Activated T-cell treated with anti-CD3 and anti-CD28 coated beads for 4 hours (primary cell): Measurements from ENCODE around the gene KIF11.

ENCODE experiments used
- DNase-seq: peaks from one replicate; pipeline ENCODE4 v3.0.0-alpha.2; 2020

KIF11 gene

GRCh38 chr10:92688927-92689662, 96.2 kb downstream of the KIF11 start:
- DNase-seq: no peak

GRCh38 chr10:92689663-92690210, 96.8 kb downstream of the KIF11 start, which contains the start of gene HHEX:
TSS of gene HHEX (plus strand) at chr10:92689955. CDS start at chr10:92689987, 32 bp downstream.
- DNase-seq: no peak

DNA sequence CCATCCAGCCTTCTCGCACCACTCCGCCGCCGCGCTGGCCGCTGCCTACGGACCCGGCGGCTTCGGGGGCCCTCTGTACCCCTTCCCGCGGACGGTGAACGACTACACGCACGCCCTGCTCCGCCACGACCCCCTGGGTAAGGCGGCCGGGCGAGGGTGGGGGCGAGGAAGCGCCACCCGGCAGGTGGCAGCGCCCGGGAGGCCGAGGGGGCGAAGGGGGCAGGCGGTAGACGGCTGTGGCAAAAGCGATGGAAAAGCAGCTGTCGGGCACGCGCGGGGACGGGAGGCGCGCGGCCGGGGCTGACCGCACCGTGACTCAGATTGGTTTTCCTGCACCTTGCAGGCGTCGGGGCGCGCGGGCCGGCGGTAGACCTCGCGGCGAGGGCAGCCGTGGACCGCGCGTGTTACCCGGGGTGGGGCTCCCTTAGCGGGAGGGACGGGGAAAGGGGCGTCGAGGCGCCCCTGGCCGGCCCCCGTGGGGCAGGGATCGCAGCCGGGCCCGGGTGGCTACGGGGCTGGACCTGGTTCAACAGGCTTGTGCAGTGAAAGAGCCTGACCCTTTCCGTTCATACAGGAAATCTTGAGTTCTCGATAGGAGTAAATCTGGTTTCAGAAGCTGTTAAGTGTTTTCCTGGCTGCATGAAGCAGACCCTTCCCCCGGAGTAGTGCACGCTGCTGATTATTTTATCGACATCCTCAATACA, 97.4 kb downstream of the KIF11 start:
- DNase-seq: peak; percentile 27

GRCh38 chr10:92690915-92691590, 98.1 kb downstream of the KIF11 start:
- no peak for DNase-seq

DNA sequence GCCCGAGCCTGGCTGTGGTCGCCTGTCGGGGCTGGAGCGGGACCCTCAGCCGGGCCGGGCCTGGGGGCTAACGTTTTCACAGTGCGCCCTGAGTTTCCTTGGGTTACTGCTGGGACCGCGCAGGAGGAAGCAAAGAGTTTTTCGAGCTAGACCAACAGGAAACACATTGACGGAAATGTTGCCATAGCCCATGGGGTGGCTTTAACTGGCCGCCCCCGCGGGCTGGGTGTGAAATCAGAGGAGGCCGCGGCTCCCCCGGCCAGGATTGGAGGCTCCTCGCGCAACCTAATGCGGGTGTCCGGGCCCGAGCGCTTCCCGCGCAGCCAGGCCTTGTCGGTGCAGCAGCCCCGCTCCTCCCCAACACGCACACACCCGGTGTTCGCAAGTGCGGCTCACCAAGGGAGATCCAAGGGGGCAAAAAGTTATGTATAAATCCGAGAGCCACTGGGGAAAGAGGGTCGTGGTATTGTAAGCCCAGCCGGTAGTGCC, 98.7 kb downstream of the KIF11 start:
- DNase-seq: no peak

GRCh38 chr10:92692080-92692671, 99.2 kb downstream of the KIF11 start:
- no peak for DNase-seq

DNA sequence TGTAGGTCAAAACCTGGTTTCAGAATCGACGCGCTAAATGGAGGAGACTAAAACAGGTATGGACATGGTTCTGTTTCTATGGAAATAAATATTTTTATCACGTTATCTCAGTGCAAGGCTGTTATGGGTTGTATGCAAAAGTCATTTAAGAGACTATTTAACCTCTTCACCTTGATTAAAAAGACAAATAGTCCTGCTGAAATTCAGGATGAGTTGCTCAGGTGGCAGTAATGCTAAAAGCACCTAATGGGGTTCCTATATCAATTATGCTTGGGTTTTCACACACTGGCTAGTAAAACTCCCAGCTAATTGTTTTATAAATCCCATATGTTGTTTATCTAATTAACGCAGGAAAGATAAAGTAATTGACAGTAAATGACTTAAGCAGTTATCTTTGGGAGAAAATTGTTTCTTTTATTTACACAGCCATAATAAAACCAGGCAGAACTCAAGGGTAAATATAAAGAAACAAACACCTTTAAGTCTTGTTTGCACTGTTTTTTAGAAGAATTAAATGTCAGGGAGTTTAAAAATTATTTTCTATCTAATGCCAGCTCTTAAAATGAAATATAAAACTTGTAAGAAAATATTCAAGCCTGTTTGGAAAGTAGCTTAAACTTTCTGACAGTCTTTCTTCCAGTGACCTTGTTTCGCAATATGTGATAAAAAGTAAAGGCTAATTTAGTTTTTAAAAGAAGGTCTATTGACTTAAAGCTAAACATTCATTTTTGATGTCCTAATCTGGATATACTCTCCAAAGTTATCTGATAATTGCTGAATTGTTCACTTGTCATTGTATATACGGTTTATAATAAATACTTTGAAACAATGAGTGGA, 100.0 kb downstream of the KIF11 start:
- no peak for DNase-seq

DNA sequence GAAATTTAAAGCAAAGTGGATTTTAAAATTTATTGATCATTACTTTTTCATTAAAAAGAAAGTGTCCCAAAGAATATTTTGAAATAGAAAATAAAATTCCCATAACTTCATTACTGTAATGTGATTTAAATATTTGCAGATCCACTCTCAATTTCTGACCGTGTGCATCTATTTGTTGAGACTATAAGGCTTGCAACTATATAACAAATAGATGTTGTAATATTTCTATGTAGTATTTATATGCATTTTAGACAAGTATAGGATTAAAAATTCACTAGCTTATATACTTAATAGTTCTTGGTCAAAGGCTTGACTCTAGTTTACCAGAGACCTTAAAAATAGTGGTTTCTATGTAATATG, 100.6 kb downstream of the KIF11 start:
- DNase-seq: no peak

DNA sequence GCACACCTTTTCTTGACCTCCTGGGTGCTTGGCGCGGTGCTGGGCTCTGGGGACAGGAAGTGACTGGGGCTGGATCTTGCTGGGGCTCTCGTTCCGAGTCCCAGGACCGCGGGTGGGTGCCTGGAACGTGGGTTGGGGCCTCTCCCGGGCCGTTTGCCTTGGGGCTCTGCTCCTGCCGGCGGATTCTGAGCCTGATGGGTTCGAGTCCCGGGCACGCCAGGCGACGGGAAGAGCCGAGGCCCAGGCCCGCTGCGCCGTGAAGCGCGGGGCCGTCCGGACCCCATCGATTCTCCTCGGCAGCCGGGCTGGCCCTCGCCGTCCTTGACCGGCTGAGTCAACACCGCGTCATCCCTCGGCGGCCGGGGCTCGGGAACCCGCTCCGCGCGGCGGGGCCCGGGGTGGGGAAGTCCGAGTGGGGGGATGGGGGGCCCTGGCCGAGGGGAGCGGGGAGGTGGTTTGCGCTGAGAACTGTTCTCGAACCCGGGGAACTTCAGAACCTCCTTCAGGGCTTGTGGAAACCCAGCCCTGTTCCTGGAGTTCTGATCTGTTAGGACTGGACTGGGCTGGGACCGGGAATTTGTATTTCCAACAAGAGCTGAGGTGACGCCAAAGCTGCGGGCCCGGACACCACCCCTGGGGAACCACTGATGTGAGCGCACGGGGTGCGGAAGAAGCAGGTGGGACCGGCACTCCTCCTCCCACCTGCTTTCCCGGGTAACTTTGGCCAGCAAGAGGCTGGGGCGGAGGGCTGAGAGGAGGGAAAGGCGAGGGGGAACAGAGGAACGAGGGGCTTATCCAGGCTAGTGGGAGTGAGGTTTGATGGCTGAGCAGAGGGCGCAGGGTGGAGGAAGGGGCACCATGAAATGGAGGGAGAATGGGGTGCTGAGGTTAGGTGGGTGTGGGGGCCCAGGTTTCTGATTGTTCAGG, 103.0 kb downstream of the KIF11 start:
- DNase-seq: no peak

DNA sequence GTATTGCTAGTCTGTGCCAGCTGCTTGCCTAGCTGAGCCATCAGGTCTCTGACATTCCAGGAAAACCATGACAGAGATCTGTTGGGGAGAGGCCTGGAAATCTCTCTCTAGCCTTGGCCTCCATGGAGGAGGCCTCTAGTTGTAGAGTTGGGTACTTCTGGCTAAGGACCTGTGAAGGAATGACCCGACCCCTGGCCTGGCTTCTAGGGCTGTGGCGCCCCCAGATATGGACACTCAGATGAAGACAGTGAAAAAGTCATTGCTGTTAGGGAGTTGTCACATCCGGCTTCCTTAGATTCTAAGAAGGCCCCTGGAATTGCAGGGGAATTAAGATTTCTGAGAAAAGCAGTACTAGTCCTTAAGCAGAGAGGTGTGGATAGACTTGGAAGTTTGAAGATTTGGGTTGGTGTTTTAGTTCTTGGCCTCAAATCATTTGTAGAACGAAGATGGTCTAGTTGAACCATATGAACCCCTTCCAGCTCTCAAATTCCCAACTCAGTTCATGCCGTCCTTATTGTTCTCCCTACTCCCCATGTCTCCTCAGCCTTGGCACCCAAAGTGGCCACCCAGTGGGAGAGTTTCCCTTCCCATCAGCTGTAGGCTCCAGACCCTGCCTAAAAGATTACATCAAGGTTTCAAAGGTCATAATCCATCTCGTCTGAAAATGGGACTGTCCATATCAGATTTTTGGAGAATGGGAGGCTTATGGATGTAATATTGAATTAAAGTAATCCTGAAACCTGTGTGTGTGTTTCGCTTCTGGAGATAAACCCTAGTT, 103.9 kb downstream of the KIF11 start:
- DNase-seq: no peak

GRCh38 chr10:92697663-92698511, 105.0 kb downstream of the KIF11 start:
- DNase-seq: no peak

- no peak for DNase-seq
These were observed 106.2 kb downstream of the KIF11 start for GRCh38 chr10:92699193-92699517.

DNA sequence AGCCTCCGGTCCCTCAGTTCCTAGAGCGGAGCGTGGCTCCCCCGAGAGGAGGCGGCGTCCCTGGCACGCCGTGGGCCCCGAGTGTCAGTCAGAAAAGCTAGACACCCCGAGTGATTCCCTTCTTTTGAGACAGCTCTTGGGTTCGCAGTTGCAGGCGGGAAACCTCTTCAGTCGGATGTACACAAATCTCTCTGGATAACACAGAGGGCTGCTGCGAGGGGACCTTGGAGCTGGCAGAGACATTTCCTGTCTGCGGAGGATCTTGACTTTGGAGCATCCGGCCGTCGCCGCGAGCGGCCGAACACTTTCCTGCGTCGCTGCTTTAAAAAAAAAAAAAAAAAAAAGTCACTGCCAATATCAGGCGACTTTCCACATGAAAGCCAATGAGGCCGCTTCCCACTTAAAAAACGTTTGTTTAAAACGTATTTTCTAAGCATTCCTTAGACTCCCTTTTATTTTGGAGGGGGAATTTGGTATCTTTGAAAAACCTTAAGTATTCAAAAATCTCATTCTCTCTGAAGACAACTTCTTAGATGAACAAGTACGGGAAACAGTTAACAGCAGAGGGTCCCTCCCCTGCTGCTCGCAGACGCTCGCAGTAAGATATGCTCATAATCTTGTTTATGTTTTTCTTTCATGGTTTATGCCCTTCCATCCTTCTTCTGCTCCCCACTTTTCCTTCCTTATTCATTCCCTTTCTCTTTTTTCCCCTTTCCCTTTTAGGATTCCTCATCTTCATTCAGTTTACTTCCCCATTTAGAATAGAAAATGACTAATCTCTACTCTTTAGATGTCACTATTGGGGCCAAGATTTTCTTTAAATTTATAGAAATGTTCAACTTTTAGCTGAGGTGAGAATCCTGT, 106.8 kb downstream of the KIF11 start:
- no peak for DNase-seq

- no peak for DNase-seq
These were observed 109.5 kb downstream of the KIF11 start for GRCh38 chr10:92702301-92702916.
